Measurements from ENCODE around the gene PPIA. TPM values are rescaled to one million over a fixed set of nuclear protein-coding genes. Genes with fewer than 3 reads are reported as not detected.

The PPIA gene
- total RNA-seq, 1 donor: 1,612 TPM

DNA sequence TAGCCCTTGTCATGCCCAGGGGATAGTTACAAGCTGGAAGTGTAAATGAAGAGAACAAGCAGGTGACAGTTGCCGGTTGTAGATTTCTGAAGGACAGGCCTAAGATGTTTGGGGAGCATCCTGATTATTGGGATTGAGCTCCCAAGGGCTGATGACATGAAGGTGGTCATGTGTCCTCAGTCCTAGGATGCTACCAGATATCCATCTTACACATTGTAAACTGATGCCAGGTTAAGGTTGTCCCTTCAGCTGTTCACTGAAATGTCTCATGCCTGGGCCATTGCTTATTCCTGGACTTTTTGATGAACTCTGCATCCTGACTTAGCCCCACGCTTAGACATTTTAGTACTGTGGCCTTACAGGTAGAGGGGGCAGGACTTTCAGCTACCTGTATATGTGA is 46.5 kb upstream of the PPIA start:
- no peaks in the 10 kb centered on the region for H3K36me3 ChIP-seq (ENCODE audit: insufficient read depth, low read length)
- TF ChIP-seq CTCF (IDR thresholded peaks at IDR 0.05; ENCODE audit: extremely low read depth, low read depth, low read length): no peak
- peaks cover 10% of the 10 kb centered on the region for H3K4me1 ChIP-seq (ENCODE audit: insufficient read depth, low read length)
- peak overlapping the region; percentile 94 for H3K4me2 ChIP-seq (ENCODE audit: insufficient read depth, low read length)
- H3K9me3 ChIP-seq (ENCODE audit: low read depth, low read length): no peaks in the 10 kb centered on the region
- H3K4me3 ChIP-seq (ENCODE audit: insufficient read depth, low read length): peak overlapping the region; percentile 83
- H4K20me1 ChIP-seq (ENCODE audit: insufficient read depth, low read length): peaks cover 36% of the 10 kb centered on the region
- peaks cover 60% of the 10 kb centered on the region for H3K79me2 ChIP-seq (ENCODE audit: insufficient read depth, low read length)
- H2AFZ ChIP-seq (ENCODE audit: low read length): no peak overlapping the region
- DNase-seq (ENCODE audit: insufficient read length, low spot score, missing footprints): no peak
- no peaks in the 10 kb centered on the region for H3K27me3 ChIP-seq (ENCODE audit: insufficient read depth, low read length)
- H3K27ac ChIP-seq (ENCODE audit: low read depth, low read length): no peak overlapping the region

GRCh38 chr7:44750424-44750823 is 46.1 kb upstream of the PPIA start:
- no peak for DNase-seq (ENCODE audit: insufficient read length, low spot score, missing footprints)
- Histone ChIP-seq H3K36me3 (ENCODE audit: insufficient read depth, low read length) (no peaks in the 10 kb centered on the region), H3K4me1 (ENCODE audit: insufficient read depth, low read length) (peaks cover 10% of the 10 kb centered on the region), H3K4me2 (ENCODE audit: insufficient read depth, low read length) (peak overlapping the region; percentile 94), H3K27me3 (ENCODE audit: insufficient read depth, low read length) (no peaks in the 10 kb centered on the region), H3K9me3 (ENCODE audit: low read depth, low read length) (no peaks in the 10 kb centered on the region), H3K79me2 (ENCODE audit: insufficient read depth, low read length) (peaks cover 65% of the 10 kb centered on the region), H3K27ac (ENCODE audit: low read depth, low read length) (no peak overlapping the region), H2AFZ (ENCODE audit: low read length) (no peak overlapping the region), H4K20me1 (ENCODE audit: insufficient read depth, low read length) (peaks cover 37% of the 10 kb centered on the region), H3K4me3 (ENCODE audit: insufficient read depth, low read length) (no peak overlapping the region)
- no peak for TF ChIP-seq CTCF (IDR thresholded peaks at IDR 0.05; ENCODE audit: extremely low read depth, low read depth, low read length)

GRCh38 chr7:44750921-44751571 is 45.4 kb upstream of the PPIA start:
- DNase-seq (ENCODE audit: insufficient read length, low spot score, missing footprints): peak; percentile 83
- peaks cover 12% of the 10 kb centered on the region for H3K4me1 ChIP-seq (ENCODE audit: insufficient read depth, low read length)
- no peak for TF ChIP-seq CTCF (IDR thresholded peaks at IDR 0.05; ENCODE audit: extremely low read depth, low read depth, low read length)
- no peaks in the 10 kb centered on the region for H3K27me3 ChIP-seq (ENCODE audit: insufficient read depth, low read length)
- H3K4me2 ChIP-seq (ENCODE audit: insufficient read depth, low read length): no peak overlapping the region
- peaks cover 71% of the 10 kb centered on the region for H3K79me2 ChIP-seq (ENCODE audit: insufficient read depth, low read length)
- H2AFZ ChIP-seq (ENCODE audit: low read length): no peak overlapping the region
- peaks cover 40% of the 10 kb centered on the region for H4K20me1 ChIP-seq (ENCODE audit: insufficient read depth, low read length)
- H3K36me3 ChIP-seq (ENCODE audit: insufficient read depth, low read length): no peaks in the 10 kb centered on the region
- no peak overlapping the region for H3K4me3 ChIP-seq (ENCODE audit: insufficient read depth, low read length)
- H3K27ac ChIP-seq (ENCODE audit: low read depth, low read length): no peak overlapping the region
- no peaks in the 10 kb centered on the region for H3K9me3 ChIP-seq (ENCODE audit: low read depth, low read length)

GRCh38 chr7:44752822-44753221 is 43.7 kb upstream of the PPIA start:
- Histone ChIP-seq H3K79me2 (ENCODE audit: insufficient read depth, low read length) (peaks cover 84% of the 10 kb centered on the region), H3K27me3 (ENCODE audit: insufficient read depth, low read length) (no peaks in the 10 kb centered on the region), H3K4me3 (ENCODE audit: insufficient read depth, low read length) (no peak overlapping the region), H3K9me3 (ENCODE audit: low read depth, low read length) (no peaks in the 10 kb centered on the region), H3K36me3 (ENCODE audit: insufficient read depth, low read length) (peaks cover 9% of the 10 kb centered on the region), H3K4me1 (ENCODE audit: insufficient read depth, low read length) (peaks cover 12% of the 10 kb centered on the region), H3K27ac (ENCODE audit: low read depth, low read length) (no peak overlapping the region), H3K4me2 (ENCODE audit: insufficient read depth, low read length) (no peak overlapping the region), H4K20me1 (ENCODE audit: insufficient read depth, low read length) (peaks cover 47% of the 10 kb centered on the region), H2AFZ (ENCODE audit: low read length) (no peak overlapping the region)
- peak; percentile 65 for DNase-seq (ENCODE audit: insufficient read length, low spot score, missing footprints)
- TF ChIP-seq CTCF (IDR thresholded peaks at IDR 0.05; ENCODE audit: extremely low read depth, low read depth, low read length): no peak

Data from osteoblast (primary cell).